Renal cortical epithelial cell (primary cell): Measurements from ENCODE around the gene TM9SF4. TPM values are rescaled to one million over a fixed set of nuclear protein-coding genes. Genes with fewer than 3 reads are reported as not detected.
"Not testable (repeated sequence)": the region's sequence is repeated elsewhere in the genome, so short reads cannot be mapped to it uniquely, and the experiment has no call there.

Experiments
- DNase-seq: peaks from one replicate; pipeline ENCODE4 v3.0.0-alpha.2; 2011; ENCODE audit warnings: low read depth
- total RNA-seq: library from RNA; depleted of rRNA; stranded (reverse); fragments of >200 nt; gene quantifications from 2 replicates; pipeline ENCODE4 v1.2.3, GENCODE V29; 2014

The TM9SF4 gene
- total RNA-seq, 1 donor from 2014 or later, result 56.0 TPM

GRCh38 chr20:32189691-32190615, 80.4 kb downstream of the TM9SF4 start:
- peak; percentile 12 for DNase-seq

- no peak for DNase-seq
Measured at GRCh38 chr20:32190616-32191415, 81.3 kb downstream of the TM9SF4 start.

DNA sequence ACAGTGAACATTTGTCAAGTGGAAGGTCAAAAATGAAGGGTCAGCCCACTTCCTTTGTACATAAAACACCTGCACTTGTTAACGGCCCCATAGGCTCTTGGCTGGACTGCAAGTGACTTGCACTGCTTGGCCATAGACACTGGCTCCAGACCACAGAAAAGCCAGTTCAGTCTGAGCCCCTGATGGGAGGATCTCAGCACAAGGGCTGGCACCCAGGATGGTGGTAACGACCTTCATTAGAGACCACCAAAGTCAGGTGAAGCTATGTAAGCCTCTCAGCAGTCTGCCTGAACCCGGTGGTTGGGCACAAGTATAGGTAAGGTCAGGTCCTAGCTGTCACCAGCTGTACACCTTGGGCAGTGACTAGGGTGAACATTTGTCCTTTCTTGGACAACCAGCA, 81.9 kb downstream of the TM9SF4 start:
- no peak for DNase-seq

DNA sequence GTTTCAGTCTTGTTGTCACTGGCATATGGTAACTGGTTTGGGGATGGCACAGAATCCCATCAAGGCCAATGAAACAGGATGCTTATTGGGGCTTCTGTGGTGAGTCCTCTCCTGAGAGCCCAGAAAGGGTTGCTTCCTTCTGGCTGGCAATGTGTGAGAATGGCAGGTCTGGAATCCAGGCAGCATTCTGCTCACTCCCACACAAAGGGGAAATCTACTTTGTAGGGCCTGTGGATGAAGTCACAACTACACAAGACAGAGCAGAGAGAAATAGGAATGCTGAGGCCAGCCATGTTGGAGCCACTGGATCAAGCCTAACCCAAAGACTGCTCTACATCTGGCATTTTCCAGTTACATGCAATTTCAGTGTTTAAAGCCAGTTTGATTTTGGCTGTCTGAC, 82.4 kb downstream of the TM9SF4 start:
- no peak for DNase-seq

GRCh38 chr20:32192698-32193097, 83.2 kb downstream of the TM9SF4 start:
- no peak for DNase-seq

GRCh38 chr20:32193336-32193735, 83.8 kb downstream of the TM9SF4 start:
- not testable (repeated sequence) for DNase-seq

- DNase-seq, result no peak
Measured at GRCh38 chr20:32193996-32194395, 84.5 kb downstream of the TM9SF4 start.

DNA sequence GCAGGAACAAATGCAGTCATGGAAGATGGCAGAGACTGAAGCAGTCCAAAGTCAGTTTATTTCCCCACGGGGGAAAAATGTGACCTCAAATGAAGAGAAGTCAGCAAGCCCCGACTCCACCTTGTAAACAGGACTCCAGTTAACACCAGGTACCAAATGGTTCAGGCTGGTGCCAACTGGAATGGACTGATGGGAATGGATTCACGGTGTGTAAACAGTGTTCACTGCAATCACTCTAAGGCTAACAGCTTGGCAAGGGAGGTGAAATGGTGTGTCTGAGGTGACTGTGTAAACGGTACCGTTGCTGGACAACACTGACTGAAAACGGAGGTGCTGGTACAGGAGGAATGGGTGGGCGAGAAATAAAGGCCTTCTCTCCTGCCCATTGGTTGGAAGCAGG, 86.1 kb downstream of the TM9SF4 start:
- DNase-seq, result peak; percentile 24

- DNase-seq, result not testable (repeated sequence)
Measured at GRCh38 chr20:32196613-32197012, 87.1 kb downstream of the TM9SF4 start.

DNA sequence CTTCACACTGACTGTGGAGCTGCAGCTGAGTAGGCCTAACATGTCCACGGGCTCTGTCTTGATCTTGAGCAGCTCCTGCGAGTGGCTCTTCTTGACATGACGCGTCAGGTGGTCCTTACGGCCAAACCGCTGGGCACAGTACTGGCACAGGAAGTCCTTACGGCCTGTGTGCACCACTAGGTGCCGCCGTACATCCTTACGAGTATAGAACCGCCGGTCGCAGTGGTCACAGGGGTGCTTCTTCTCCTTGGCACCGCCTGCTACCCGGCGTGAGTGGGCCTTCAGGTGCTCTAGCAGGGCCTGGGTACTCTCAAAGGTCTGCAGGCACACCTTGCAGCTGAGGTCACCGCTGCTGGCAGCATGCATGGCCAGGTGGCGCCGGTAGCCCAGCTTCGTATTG, 87.6 kb downstream of the TM9SF4 start:
- DNase-seq, result not testable (repeated sequence)

GRCh38 chr20:32199006-32199405, 89.5 kb downstream of the TM9SF4 start:
- DNase-seq, result no peak

DNA sequence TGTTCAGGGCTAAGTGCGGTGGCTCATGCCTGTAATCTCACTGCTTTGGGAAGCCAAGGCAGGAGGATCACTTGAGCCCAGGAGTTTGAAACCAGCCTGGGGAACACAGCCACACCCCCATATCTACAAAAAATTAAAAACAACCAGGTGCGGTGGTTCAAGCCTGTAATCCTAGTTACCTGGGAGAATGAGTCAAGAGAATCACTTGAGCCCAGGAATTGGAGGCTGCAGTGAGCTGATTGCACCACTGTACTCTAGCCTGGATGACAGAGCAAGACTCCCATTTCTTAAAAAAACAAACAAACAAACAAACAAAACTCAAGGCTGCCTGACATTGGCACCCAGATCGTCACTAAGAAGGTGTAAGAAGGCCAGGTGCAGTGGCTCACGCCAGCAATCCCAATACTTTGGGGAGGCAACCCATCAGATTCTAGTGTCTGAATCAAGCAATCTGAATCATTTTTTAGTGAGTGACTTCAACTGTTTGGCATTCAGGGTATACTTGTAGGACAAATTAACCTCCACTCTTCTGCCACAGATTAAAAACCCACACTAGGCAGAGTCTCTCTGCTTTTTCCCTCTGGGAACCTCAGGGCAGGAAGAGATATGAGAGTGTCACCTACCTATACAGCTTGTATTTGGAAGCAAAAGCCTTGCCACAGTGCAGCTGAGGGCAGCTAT, 91.9 kb downstream of the TM9SF4 start:
- no peak for DNase-seq

DNA sequence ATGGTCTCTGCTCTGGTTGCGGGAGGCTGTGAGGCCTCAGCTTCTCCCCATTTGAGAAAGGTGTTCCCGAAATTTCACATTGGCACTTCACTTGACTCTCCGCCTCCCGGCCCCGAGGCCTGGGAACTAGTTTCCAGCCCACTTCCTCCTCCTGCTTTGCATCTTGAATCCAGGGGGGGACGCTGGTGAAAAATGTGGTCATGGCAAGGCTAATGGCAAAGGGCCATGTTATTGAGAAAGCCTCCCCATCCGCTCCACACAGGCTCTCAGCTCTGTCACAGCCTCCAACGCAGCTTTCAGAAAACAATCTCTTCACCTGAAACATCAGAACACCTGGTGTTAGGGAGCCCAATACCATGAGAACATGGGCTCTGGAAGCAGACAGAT, 92.5 kb downstream of the TM9SF4 start:
- no peak for DNase-seq

GRCh38 chr20:32203356-32204204, 94.1 kb downstream of the TM9SF4 start:
- peak; percentile 41 for DNase-seq

GRCh38 chr20:32204205-32205109, 94.9 kb downstream of the TM9SF4 start:
- peak; percentile 70 for DNase-seq

GRCh38 chr20:32205110-32205842, 95.8 kb downstream of the TM9SF4 start:
- no peak for DNase-seq

GRCh38 chr20:32205843-32206759, 96.6 kb downstream of the TM9SF4 start:
- DNase-seq, result no peak
